Type B pancreatic cell (in vitro differentiated cells): ENCODE measurements around the gene TMEM121B. TPM values are rescaled to one million over a fixed set of nuclear protein-coding genes. Genes with fewer than 3 reads are reported as not detected.

Experiments used
- DNase-seq: peaks from one replicate; pipeline ENCODE4 v3.0.0; 2021; ENCODE audit warnings: mixed read lengths; ENCODE audit not compliant: unreplicated experiment; ENCODE audit errors: extremely low spot score
- H3K27ac Mint-ChIP-seq: 2 replicates; pipeline ENCODE4 v1.8.0; 2021; ENCODE audit warnings: mild to moderate bottlenecking, mixed read lengths
- H3K27me3 Mint-ChIP-seq: 2 replicates; pipeline ENCODE4 v1.8.0; 2021; ENCODE audit warnings: mixed read lengths
- H3K36me3 Mint-ChIP-seq: 2 replicates; pipeline ENCODE4 v1.8.0; 2021; ENCODE audit warnings: mixed read lengths
- H3K4me1 Mint-ChIP-seq: one replicate; pipeline ENCODE4 v1.8.0; 2021; ENCODE audit warnings: mixed read lengths; ENCODE audit not compliant: unreplicated experiment
- H3K4me3 Mint-ChIP-seq: 2 replicates; pipeline ENCODE4 v1.8.0; 2021; ENCODE audit warnings: mild to moderate bottlenecking, mixed read lengths
- H3K9me3 Mint-ChIP-seq: 2 replicates; pipeline ENCODE4 v1.8.0; 2021; ENCODE audit warnings: mixed read lengths
- total RNA-seq: library from RNA; stranded (reverse); gene quantifications from 2 replicates; pipeline ENCODE4 v1.2.1, GENCODE V29; 2021; ENCODE audit warnings: low replicate concordance
- TF ChIP-seq, protein P1 (sequence below): fragments of 200-600 bp; sonication (generic); conservative IDR thresholded peaks from 2 replicates; pipeline ENCODE4 v1.5.0; 2021; ENCODE audit warnings: antibody characterized with exemption, mild to moderate bottlenecking

Gene TMEM121B
- total RNA-seq, 1 donor from 2014 or later = 2.9 TPM

DNA sequence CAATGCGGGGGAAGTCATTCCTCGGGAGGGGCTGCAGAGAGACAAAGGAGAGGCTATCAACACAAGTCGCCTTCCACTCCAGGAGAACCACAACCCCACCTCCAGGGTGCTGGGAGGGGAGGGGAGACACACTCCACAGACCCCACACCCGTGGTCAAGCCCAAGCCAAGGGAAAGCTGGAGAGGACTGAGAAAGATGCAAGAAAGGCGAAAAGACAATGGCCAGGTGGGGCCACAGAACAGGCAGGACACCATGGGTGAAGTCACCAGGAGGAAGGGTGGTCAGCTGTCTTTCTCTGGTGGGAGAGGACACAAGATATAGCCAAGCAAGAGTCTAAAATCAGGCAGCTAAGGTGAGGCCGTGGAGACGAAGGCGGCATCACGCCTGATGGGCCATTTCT is 21.9 kb upstream of the TMEM121B start:
- Mint-ChIP-seq H3K27ac (no peak overlapping the region), H3K4me1 (no peaks in the 10 kb centered on the region), H3K36me3 (peaks cover 13% of the 10 kb centered on the region), H3K4me3 (no peak overlapping the region), H3K27me3 (no peaks in the 10 kb centered on the region), H3K9me3 (no peaks in the 10 kb centered on the region)
- TF ChIP-seq, protein P1, sequence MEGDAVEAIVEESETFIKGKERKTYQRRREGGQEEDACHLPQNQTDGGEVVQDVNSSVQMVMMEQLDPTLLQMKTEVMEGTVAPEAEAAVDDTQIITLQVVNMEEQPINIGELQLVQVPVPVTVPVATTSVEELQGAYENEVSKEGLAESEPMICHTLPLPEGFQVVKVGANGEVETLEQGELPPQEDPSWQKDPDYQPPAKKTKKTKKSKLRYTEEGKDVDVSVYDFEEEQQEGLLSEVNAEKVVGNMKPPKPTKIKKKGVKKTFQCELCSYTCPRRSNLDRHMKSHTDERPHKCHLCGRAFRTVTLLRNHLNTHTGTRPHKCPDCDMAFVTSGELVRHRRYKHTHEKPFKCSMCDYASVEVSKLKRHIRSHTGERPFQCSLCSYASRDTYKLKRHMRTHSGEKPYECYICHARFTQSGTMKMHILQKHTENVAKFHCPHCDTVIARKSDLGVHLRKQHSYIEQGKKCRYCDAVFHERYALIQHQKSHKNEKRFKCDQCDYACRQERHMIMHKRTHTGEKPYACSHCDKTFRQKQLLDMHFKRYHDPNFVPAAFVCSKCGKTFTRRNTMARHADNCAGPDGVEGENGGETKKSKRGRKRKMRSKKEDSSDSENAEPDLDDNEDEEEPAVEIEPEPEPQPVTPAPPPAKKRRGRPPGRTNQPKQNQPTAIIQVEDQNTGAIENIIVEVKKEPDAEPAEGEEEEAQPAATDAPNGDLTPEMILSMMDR = no peak
- DNase-seq = no peak

DNA sequence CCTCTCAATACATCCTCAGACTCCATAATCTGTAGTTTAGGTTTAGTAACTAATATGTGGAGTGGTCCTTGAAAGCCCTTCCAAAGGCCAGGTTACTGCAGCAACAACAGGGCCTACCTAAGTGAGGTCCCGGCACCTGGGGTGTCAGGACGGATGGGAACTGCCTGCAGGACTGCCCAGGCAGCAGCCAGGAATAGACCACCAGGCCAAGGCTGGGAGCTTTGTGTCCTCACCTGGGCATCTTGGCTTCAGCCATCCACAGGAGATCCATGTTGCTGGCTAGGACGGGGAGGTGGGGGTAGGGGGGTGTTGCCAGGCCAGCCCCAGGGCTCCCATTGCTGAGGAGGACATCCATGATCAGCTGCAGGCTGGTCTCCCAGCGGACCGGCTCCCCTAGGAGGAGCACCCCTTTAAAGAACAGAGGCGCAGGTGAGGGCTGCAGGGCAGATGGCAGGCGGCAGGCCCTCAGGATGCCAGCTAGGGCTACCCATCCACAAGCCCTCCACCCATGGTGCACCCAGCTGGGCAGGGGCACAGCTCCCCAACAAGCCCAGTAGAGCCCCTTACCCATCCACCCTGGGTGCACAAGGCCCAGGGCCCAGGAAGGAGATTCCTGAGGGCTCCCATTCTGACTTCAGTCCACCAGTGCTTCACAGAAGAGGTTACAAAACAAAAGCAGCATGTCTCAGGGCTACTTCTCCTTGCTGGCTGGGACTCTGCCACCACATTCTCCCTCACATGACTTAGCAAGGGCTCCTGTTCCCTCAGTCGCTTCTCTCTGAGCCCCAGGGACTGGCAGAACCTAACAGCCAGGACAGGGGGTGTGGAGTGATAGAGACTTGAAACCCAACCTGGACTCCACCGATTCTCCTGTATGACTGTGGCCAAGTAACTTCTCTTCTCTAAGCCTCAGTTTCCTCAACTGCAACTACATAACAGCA is 19.9 kb upstream of the TMEM121B start:
- TF ChIP-seq, protein P1 = no peak
- no peaks in the 10 kb centered on the region for H3K4me1 Mint-ChIP-seq
- H3K36me3 Mint-ChIP-seq = peaks cover 8% of the 10 kb centered on the region
- H3K27me3 Mint-ChIP-seq = no peaks in the 10 kb centered on the region
- H3K27ac Mint-ChIP-seq = no peak overlapping the region
- no peak overlapping the region for H3K4me3 Mint-ChIP-seq
- DNase-seq = no peak
- no peaks in the 10 kb centered on the region for H3K9me3 Mint-ChIP-seq

DNA sequence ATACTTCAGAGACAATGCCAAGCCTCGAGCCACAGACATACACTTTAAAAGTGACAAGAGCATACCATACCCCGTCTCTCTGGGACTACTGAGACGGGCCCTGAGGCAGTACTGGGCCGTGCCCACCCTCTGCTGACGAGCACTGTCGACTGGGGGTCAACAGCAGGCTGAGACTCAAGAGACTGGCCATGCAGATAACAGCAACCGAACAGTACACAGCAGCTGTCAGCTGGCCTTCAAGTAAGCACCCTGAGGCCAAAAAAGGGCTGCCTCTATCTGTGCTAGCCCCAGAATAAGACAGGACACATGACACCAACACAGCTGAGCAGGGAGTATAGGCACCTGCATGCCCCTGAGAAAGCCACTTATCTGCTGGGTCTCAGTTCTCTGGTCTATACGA is 18.9 kb upstream of the TMEM121B start:
- no peak overlapping the region for H3K27ac Mint-ChIP-seq
- H3K9me3 Mint-ChIP-seq = no peaks in the 10 kb centered on the region
- no peak overlapping the region for H3K4me3 Mint-ChIP-seq
- TF ChIP-seq, protein P1 = no peak
- peaks cover 8% of the 10 kb centered on the region for H3K36me3 Mint-ChIP-seq
- H3K4me1 Mint-ChIP-seq = no peaks in the 10 kb centered on the region
- H3K27me3 Mint-ChIP-seq = no peaks in the 10 kb centered on the region
- no peak for DNase-seq

DNA sequence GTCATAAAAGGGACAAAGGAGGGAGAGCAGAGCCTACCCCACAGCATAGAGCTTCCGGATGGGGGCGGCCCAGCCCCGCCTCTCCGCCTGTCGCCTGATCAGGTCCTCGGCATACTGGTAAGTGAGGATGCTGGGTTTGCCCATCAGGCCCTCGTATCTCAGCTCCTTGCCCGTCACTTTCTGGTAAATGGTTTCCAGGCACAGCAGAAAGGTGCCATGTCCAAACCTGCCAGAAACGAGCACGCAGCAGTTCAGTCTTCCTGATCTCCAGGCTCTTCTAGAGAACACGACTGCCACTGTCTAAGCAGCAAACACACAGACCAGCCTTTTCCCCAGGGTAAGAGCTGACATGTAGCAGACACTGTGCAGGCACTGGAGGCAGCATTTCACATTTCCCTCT is 17.4 kb upstream of the TMEM121B start:
- H3K27ac Mint-ChIP-seq = peak overlapping the region; percentile 7
- no peak overlapping the region for H3K4me3 Mint-ChIP-seq
- H3K9me3 Mint-ChIP-seq = no peaks in the 10 kb centered on the region
- DNase-seq = no peak
- no peaks in the 10 kb centered on the region for H3K27me3 Mint-ChIP-seq
- peaks cover 10% of the 10 kb centered on the region for H3K36me3 Mint-ChIP-seq
- TF ChIP-seq, protein P1 = no peak
- no peaks in the 10 kb centered on the region for H3K4me1 Mint-ChIP-seq

DNA sequence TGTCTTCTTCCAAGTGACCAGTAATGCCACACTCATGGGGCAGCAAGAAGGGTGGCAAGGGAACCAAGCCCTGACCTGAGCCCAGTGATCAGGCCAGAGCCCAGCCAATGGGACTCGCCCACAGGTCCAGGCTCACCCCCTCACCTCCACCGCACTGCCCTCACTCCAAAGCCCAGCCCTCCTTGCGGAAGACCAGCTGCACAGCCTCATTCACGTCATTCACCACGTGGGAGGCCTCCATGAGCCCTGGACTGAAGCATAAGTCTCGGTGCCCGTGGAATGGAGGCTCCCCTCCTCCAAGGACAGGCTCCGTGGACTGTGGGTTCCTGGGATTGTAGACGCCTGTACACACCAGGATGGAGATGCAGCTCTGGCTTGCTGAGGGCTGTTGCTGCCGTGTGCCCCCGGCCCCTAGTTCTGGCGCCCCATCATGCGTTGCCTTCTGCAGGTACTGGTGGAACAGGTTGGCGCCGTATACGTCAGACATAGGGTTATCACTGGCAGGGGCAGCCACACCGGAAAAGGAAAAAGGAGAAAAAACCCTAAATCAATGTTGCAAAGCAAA is 16.8 kb upstream of the TMEM121B start:
- Mint-ChIP-seq H3K4me1 (no peaks in the 10 kb centered on the region), H3K27me3 (no peaks in the 10 kb centered on the region), H3K27ac (no peak overlapping the region), H3K36me3 (peaks cover 10% of the 10 kb centered on the region), H3K9me3 (no peaks in the 10 kb centered on the region), H3K4me3 (no peak overlapping the region)
- no peak for DNase-seq
- TF ChIP-seq, protein P1 = no peak
